ENCODE data around the gene WASHC2C.
"Not testable (repeated sequence)": the region's sequence is repeated elsewhere in the genome, so short reads cannot be mapped to it uniquely, and the experiment has no call there.

Gene WASHC2C

GRCh38 chr10:45763037-45763436 is 36.0 kb downstream of the WASHC2C start:
- not testable (repeated sequence) for DNase-seq (ENCODE audit: low spot score)

GRCh38 chr10:45768334-45768733 is 41.3 kb downstream of the WASHC2C start:
- DNase-seq (ENCODE audit: low spot score), result not testable (repeated sequence)

GRCh38 chr10:45771757-45772461 is 44.8 kb downstream of the WASHC2C start:
- DNase-seq (ENCODE audit: low spot score), result not testable (repeated sequence)

- not testable (repeated sequence) for DNase-seq (ENCODE audit: low spot score)
Measured at GRCh38 chr10:45786217-45786616, 59.2 kb downstream of the WASHC2C start.

GRCh38 chr10:45787212-45787741 is 60.2 kb downstream of the WASHC2C start:
- DNase-seq (ENCODE audit: low spot score), result peak; percentile 31

- not testable (repeated sequence) for DNase-seq (ENCODE audit: low spot score)
Measured at GRCh38 chr10:45789991-45790390, 62.9 kb downstream of the WASHC2C start.

- DNase-seq (ENCODE audit: low spot score), result not testable (repeated sequence)
Measured at GRCh38 chr10:45790694-45791426, 63.8 kb downstream of the WASHC2C start.

GRCh38 chr10:45794761-45795160 is 67.7 kb downstream of the WASHC2C start:
- DNase-seq (ENCODE audit: low spot score), result not testable (repeated sequence)

- DNase-seq (ENCODE audit: low spot score), result not testable (repeated sequence)
Measured at GRCh38 chr10:45803060-45804010, 76.3 kb downstream of the WASHC2C start.

GRCh38 chr10:45804996-45805395 is 77.9 kb downstream of the WASHC2C start:
- not testable (repeated sequence) for DNase-seq (ENCODE audit: low spot score)

GRCh38 chr10:45809837-45810236 is 82.8 kb downstream of the WASHC2C start:
- DNase-seq (ENCODE audit: low spot score), result no peak

- no peak for DNase-seq (ENCODE audit: low spot score)
Measured at GRCh38 chr10:45811075-45811474, 84.0 kb downstream of the WASHC2C start.

- not testable (repeated sequence) for DNase-seq (ENCODE audit: low spot score)
Measured at GRCh38 chr10:45812959-45813358, 85.9 kb downstream of the WASHC2C start.

GRCh38 chr10:45814146-45814545 is 87.1 kb downstream of the WASHC2C start:
- DNase-seq (ENCODE audit: low spot score), result not testable (repeated sequence)

GRCh38 chr10:45817130-45817859 is 90.2 kb downstream of the WASHC2C start:
- DNase-seq (ENCODE audit: low spot score), result no peak

- DNase-seq (ENCODE audit: low spot score), result no peak
Measured at GRCh38 chr10:45817912-45818311, 90.8 kb downstream of the WASHC2C start.

GRCh38 chr10:45819552-45819951 is 92.5 kb downstream of the WASHC2C start:
- DNase-seq (ENCODE audit: low spot score), result no peak

GRCh38 chr10:45820107-45820830 is 93.2 kb downstream of the WASHC2C start:
- DNase-seq (ENCODE audit: low spot score), result not testable (repeated sequence)

- DNase-seq (ENCODE audit: low spot score), result not testable (repeated sequence)
Measured at GRCh38 chr10:45822918-45823317, 95.9 kb downstream of the WASHC2C start.

All from NAMALWA (cell line).